Fibroblast of skin of back (primary cell): Measurements from ENCODE around the gene CCNO. TPM values are rescaled to one million over a fixed set of nuclear protein-coding genes. Genes with fewer than 3 reads are reported as not detected.

ENCODE experiments used
- DNase-seq: peaks from one replicate; pipeline ENCODE4 v3.0.0-alpha.2; 2013
- polyA plus RNA-seq, 2 experiments: library from polyadenylated mRNA; unstranded; fragments of 120-200 nt; gene quantifications; one replicate each; pipeline ENCODE4 v1.2.1, GENCODE V29; 2013; ENCODE audit not compliant: insufficient read length in 2 of 2

CCNO gene
- not detected for polyA plus RNA-seq (2013, experiment 1 of 2; ENCODE audit: insufficient read length)
- polyA plus RNA-seq (2013, experiment 2 of 2; ENCODE audit: insufficient read length) = not detected

- DNase-seq = peak; percentile 72
Measured at GRCh38 chr5:55232985-55233928, at the start of gene CCNO. CCNO (minus strand) TSS chr5:55233608; CDS start chr5:55233523, 85 bp downstream.

GRCh38 chr5:55278778-55279177 lies 45.4 kb upstream of the CCNO start:
- peak; percentile 79 for DNase-seq

GRCh38 chr5:55276771-55277170 lies 43.4 kb upstream of the CCNO start:
- DNase-seq = peak; percentile 6

- no peak for DNase-seq
Measured at GRCh38 chr5:55258339-55258738, 24.9 kb upstream of the CCNO start.

- no peak for DNase-seq
Measured at GRCh38 chr5:55254802-55255201, 21.4 kb upstream of the CCNO start.

- no peak for DNase-seq
Measured at GRCh38 chr5:55250064-55250463, 16.7 kb upstream of the CCNO start.

GRCh38 chr5:55241746-55242145 lies 8.3 kb upstream of the CCNO start:
- DNase-seq = no peak

GRCh38 chr5:55236800-55237199 lies 3.4 kb upstream of the CCNO start:
- DNase-seq = no peak

- DNase-seq = no peak
Measured at GRCh38 chr5:55234121-55234700, 803 bp upstream of the CCNO start.

- DNase-seq = no peak
Measured at GRCh38 chr5:55232271-55232984, 980 bp downstream of the CCNO start.

GRCh38 chr5:55231919-55232270 lies 1.5 kb downstream of the CCNO start:
- no peak for DNase-seq

GRCh38 chr5:55231029-55231918 lies 2.1 kb downstream of the CCNO start:
- no peak for DNase-seq

- no peak for DNase-seq
Measured at GRCh38 chr5:55230086-55230629, 3.2 kb downstream of the CCNO start.

- DNase-seq = no peak
Measured at GRCh38 chr5:55227664-55228430, 5.6 kb downstream of the CCNO start.

- peak; percentile 32 for DNase-seq
Measured at GRCh38 chr5:55226934-55227663, 6.3 kb downstream of the CCNO start, which contains the start of gene MCIDAS. MCIDAS (minus strand) TSS chr5:55227315; CDS start chr5:55227138, 177 bp downstream.

GRCh38 chr5:55226027-55226933 lies 7.1 kb downstream of the CCNO start:
- peak; percentile 39 for DNase-seq

GRCh38 chr5:55225346-55225745 lies 8.1 kb downstream of the CCNO start:
- no peak for DNase-seq

- DNase-seq = no peak
Measured at GRCh38 chr5:55223812-55224240, 9.6 kb downstream of the CCNO start.
